A549 (cell line): Measurements from ENCODE around the gene ACBD4. TPM values are rescaled to one million over a fixed set of nuclear protein-coding genes. Genes with fewer than 3 reads are reported as not detected.
"Not testable (repeated sequence)": the region's sequence is repeated elsewhere in the genome, so short reads cannot be mapped to it uniquely, and the experiment has no call there.

ENCODE experiments used
- ATAC-seq, 2 experiments: fragments of 200-7000 bp in 1 of 2; fragments of >200 bp in 1 of 2; cut with Nextera tagmentation in 1 of 2; cut with Tn5 transposase in 1 of 2; 3 replicates each; pipeline versions ENCODE4 v1.8.0 to v1.9.1; 2018 to 2020; ENCODE audit warnings: mild to moderate bottlenecking in 1 of 2, moderate library complexity in 1 of 2
- CTCF ChIA-PET: fragments of 300-600 bp; sonication (Branson Sonifier 250); formaldehyde crosslinking; extraction: SDS; loops from one replicate; lab custom pipeline; 2021; ENCODE audit warnings: antibody characterized with exemption, inconsistent platforms; lab: Yijun Ruan, JAX
- POLR2A ChIA-PET: fragments of 350-600 bp; formaldehyde crosslinking; extraction: SDS; loops from one replicate; lab custom pipeline; 2021; ENCODE audit warnings: antibody characterized with exemption, inconsistent platforms; lab: Yijun Ruan, JAX
- DNase-seq, 2 experiments: peaks; one replicate each; pipeline versions ENCODE4 v3.0.0 to v3.0.0-alpha.2; 2011 to 2016; ENCODE audit warnings: low read depth in 1 of 2, low spot score in 1 of 2
- FAIRE-seq: peaks from 2 replicates; lab custom pipeline; 2011; peaks lifted over from hg19 to GRCh38; lab: Jason Lieb, UNC
- H3K27ac ChIP-seq, 2 experiments: fragments of >200 bp; sonication (Bioruptor Twin); formaldehyde crosslinking; 3 replicates each; pipeline ENCODE4 v1.5.1; 2016 to 2017
- H3K4me1 ChIP-seq: fragments of >200 bp; sonication (Bioruptor Twin); formaldehyde crosslinking; 3 replicates; pipeline ENCODE4 v1.6.1; 2016
- H3K4me2 ChIP-seq: fragments of >200 bp; sonication (Bioruptor Twin); formaldehyde crosslinking; 3 replicates; pipeline ENCODE4 v1.6.1; 2016
- H3K4me3 ChIP-seq: fragments of >200 bp; sonication (Bioruptor Twin); formaldehyde crosslinking; 3 replicates; pipeline ENCODE4 v1.5.1; 2016
- H3K9me3 ChIP-seq: fragments of >200 bp; sonication (Bioruptor Twin); formaldehyde crosslinking; 3 replicates; pipeline ENCODE4 v1.6.1; 2016
- CEBPB ChIP-seq, 2 experiments: fragments of >200 bp in 1 of 2; sonication (Bioruptor Twin) in 1 of 2; formaldehyde crosslinking in 1 of 2; IDR thresholded peaks; 2 replicates each; pipeline ENCODE4 v1.6.1; 2012 to 2016
- CHD4 ChIP-seq: fragments of 200-600 bp; sonication (generic); IDR thresholded peaks from 2 replicates; pipeline ENCODE4 v1.6.1; 2016; ENCODE audit warnings: antibody characterized with exemption, mild to moderate bottlenecking, borderline replicate concordance
- EHF ChIP-seq: fragments of 250-450 bp; sonication (Bioruptor Pico); IDR thresholded peaks from 2 replicates; pipeline ENCODE4 v1.5.0; 2020; ENCODE audit warnings: mild to moderate bottlenecking
- EP300 ChIP-seq, 2 experiments: fragments of >200 bp; sonication (Bioruptor Twin); formaldehyde crosslinking; IDR thresholded peaks; 2 replicates in 1 of 2; 3 replicates in 1 of 2; pipeline ENCODE4 v1.6.1; 2016 to 2017
- FOXS1 ChIP-seq: fragments of 250-450 bp; sonication (Bioruptor Pico); IDR thresholded peaks from 2 replicates; pipeline ENCODE4 v1.5.0; 2020; ENCODE audit warnings: mild to moderate bottlenecking, moderate library complexity
- GATA3 ChIP-seq: IDR thresholded peaks from 2 replicates; pipeline ENCODE4 v1.6.1; 2012; ENCODE audit warnings: borderline replicate concordance
- HDAC2 ChIP-seq: fragments of 200-600 bp; sonication (generic); IDR thresholded peaks from 2 replicates; pipeline ENCODE4 v1.6.1; 2016
- HEYL ChIP-seq: fragments of 250-450 bp; sonication (Bioruptor Pico); IDR thresholded peaks from 2 replicates; pipeline ENCODE4 v1.8.0; 2021; ENCODE audit warnings: mild to moderate bottlenecking, moderate library complexity
- HOXB5 ChIP-seq: fragments of 250-450 bp; sonication (Bioruptor Pico); IDR thresholded peaks from 2 replicates; pipeline ENCODE4 v1.5.0; 2020; ENCODE audit warnings: mild to moderate bottlenecking, moderate library complexity
- JUN ChIP-seq, 2 experiments: fragments of >200 bp; sonication (Bioruptor Twin); formaldehyde crosslinking; IDR thresholded peaks; 2 replicates in 1 of 2; 3 replicates in 1 of 2; pipeline ENCODE4 v1.6.1; 2016 to 2017
- NR3C1 ChIP-seq: fragments of >200 bp; sonication (Bioruptor Twin); formaldehyde crosslinking; IDR thresholded peaks from 3 replicates; pipeline ENCODE4 v1.6.1; 2017
- PBX3 ChIP-seq: IDR thresholded peaks from 2 replicates; pipeline ENCODE4 v1.6.1; 2012
- POLR2A ChIP-seq: IDR thresholded peaks from 2 replicates; pipeline ENCODE4 v1.6.1; 2012; ENCODE audit warnings: mild to moderate bottlenecking, low read length
- RAD21 ChIP-seq, 2 experiments: fragments of >200 bp in 1 of 2; sonication (Bioruptor Twin) in 1 of 2; formaldehyde crosslinking in 1 of 2; IDR thresholded peaks in 1 of 2; conservative IDR thresholded peaks in 1 of 2; 2 replicates in 1 of 2; 3 replicates in 1 of 2; pipeline ENCODE4 v1.6.1; 2012 to 2018; ENCODE audit warnings: inconsistent platforms in 1 of 2
- TP53 ChIP-seq: fragments of 250-450 bp; sonication (Bioruptor Pico); IDR thresholded peaks from 2 replicates; pipeline ENCODE4 v1.5.0; 2021; ENCODE audit warnings: mild to moderate bottlenecking, moderate library complexity
- ZNF302 ChIP-seq: fragments of 250-450 bp; sonication (Bioruptor Pico); IDR thresholded peaks from 2 replicates; pipeline ENCODE4 v1.9.0; 2021; ENCODE audit warnings: inconsistent platforms, mild to moderate bottlenecking, moderate library complexity
- WGBS: methylation state at CpG from one replicate; pipeline ENCODE4 v1.1.6; 2017; ENCODE audit errors: missing lambda C conversion rate; 5-methylcytosine and 5-hydroxymethylcytosine counted together
- polyA plus RNA-seq, 4 experiments: library from polyadenylated mRNA; depleted of rRNA in 3 of 4; stranded (reverse); fragments of >200 nt; fragmentation: RNase III in 1 of 4; extraction: RNeasy Plus Mini Kit Qiagen cat#74134 plus additional on column Dnase treatment in 1 of 4; gene quantifications; 2 replicates in 3 of 4; 3 replicates in 1 of 4; pipeline ENCODE4 v1.2.3, GENCODE V29; 2011 to 2017
- TF ChIP-seq, protein P1 (sequence below): IDR thresholded peaks from 2 replicates; pipeline ENCODE4 v1.6.1; 2012; ENCODE audit warnings: low read depth, borderline replicate concordance
- TF ChIP-seq, protein P2 (sequence below): IDR thresholded peaks from 2 replicates; pipeline ENCODE4 v1.6.1; 2012

Gene ACBD4
- polyA plus RNA-seq, 2 of the 4 experiments (the other 2 are of a cell fraction), result 11.4 to 13.7 TPM

DNA sequence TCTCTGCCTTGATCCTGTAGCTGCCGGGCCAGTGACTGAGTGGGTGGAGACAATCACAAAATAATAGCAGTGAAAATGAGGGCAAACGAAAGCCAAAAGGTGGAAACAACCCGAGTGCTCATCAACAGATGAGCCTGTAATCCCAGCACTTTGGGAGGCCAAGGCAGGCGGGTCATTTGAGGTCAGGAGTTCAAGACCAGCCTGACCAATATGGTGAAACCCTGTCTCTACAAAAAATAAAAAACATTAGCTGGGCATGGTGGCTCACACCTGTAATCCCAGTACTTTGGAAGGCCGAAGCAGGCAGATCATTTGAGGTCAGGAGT lies 10.7 kb upstream of the ACBD4 start:
- 20% methylated on average over 5 of the region's 5 CpGs for WGBS
- not testable (repeated sequence) for H3K9me3 ChIP-seq, ATAC-seq, FAIRE-seq, DNase-seq
- ChIA-PET POLR2A (interaction anchor here (1.3 kb wide), 1 partner anchor 24 kb away, joined by 5 read pairs; the partner anchor contains the start of gene HEXIM1), CTCF (interaction anchor here (0.6 to 20.1 kb wide), 9 partner anchors 9 to 205 kb away, joined by 3 to 742 read pairs (median 8); partner anchors contain the start of genes ACBD4, HEXIM1, HEXIM2 and PLCD3)
- Histone ChIP-seq H3K27ac (peak overlapping the region; percentile 95 to 98), H3K4me2 (peak overlapping the region; percentile 86), H3K4me1 (peaks cover 81% of the 10 kb centered on the region), H3K4me3 (0 out of 3 replicates have a peak overlapping the region, but pooled peaks have one; percentile 10)
- TF ChIP-seq CHD4, result 0 out of 2 replicates have a peak, but pooled peaks have one; percentile 11
- TF ChIP-seq, all 56 proteins: peak for 1; not testable (repeated sequence) for 55

- Histone ChIP-seq H3K9me3 (no peaks in the 10 kb centered on the region), H3K27ac (peak overlapping the region; percentile 95 to 98)
- ATAC-seq (no peak), FAIRE-seq (peak; percentile 28), DNase-seq (no peak)
- ChIA-PET POLR2A (no interaction called here), CTCF (interaction anchor here (1.2 to 20.1 kb wide), 6 partner anchors 9 to 106 kb away, joined by 5 to 742 read pairs (median 144); partner anchors contain the start of genes ACBD4, HEXIM1, HEXIM2 and PLCD3)
- 92% methylated on average over 8 of the region's 8 CpGs for WGBS
- TF ChIP-seq HDAC2 (peak; percentile 59; the same call in 1 of the 2 replicates), NR3C1 (no peak), CEBPB (IDR thresholded peaks at IDR 0.05) (no peak), EHF (CRISPR knock-in tag) (0 out of 2 replicates have a peak, but pooled peaks have one; percentile 30), TP53 (CRISPR knock-in tag) (0 out of 2 replicates have a peak, but pooled peaks have one; percentile 22)
- TF ChIP-seq, all 56 proteins: peak for 3
- Histone ChIP-seq H3K4me2 (peak overlapping the region; percentile 86; the same call in 1 of the 3 replicates), H3K4me1 (peaks cover 88% of the 10 kb centered on the region), H3K4me3 (no peak overlapping the region)
Measured at GRCh38 chr17:45125509-45125908, 10.0 kb upstream of the ACBD4 start.

DNA sequence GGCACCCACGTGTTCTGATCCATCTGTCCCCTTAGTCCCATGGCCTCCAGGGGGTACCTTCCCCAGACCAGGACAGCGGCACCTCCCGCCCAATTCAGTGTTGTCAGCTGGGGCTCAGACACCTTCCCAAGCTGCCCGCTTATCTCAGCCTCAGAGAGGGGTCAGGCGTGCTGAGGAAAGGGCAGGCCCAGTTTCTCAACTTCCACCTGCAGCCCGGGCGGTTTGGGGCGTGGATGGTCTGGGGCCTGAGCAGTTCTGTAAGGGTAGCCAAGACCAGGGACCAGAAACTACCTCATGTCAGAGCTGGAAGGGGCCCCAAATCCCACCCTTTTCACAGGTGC lies 8.3 kb upstream of the ACBD4 start:
- peak overlapping the region; percentile 90 for H3K4me2 ChIP-seq
- peak overlapping the region; percentile 95 to 99 for H3K27ac ChIP-seq
- DNase-seq, result peak in 1 of 2 experiments; percentile 59
- peak; percentile 62; the same call in 1 of the 2 replicates for TF ChIP-seq FOXS1 (CRISPR knock-in tag)
- no peak for TF ChIP-seq HOXB5 (CRISPR knock-in tag)
- peak; percentile 40; the same call in 1 of the 2 replicates for TF ChIP-seq EHF (CRISPR knock-in tag)
- TF ChIP-seq, protein P1, sequence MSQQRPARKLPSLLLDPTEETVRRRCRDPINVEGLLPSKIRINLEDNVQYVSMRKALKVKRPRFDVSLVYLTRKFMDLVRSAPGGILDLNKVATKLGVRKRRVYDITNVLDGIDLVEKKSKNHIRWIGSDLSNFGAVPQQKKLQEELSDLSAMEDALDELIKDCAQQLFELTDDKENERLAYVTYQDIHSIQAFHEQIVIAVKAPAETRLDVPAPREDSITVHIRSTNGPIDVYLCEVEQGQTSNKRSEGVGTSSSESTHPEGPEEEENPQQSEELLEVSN, result 0 out of 2 replicates have a peak, but pooled peaks have one; percentile 21
- peaks cover 89% of the 10 kb centered on the region for H3K4me1 ChIP-seq
- no peak for FAIRE-seq
- H3K4me3 ChIP-seq, result 0 out of 3 replicates have a peak overlapping the region, but pooled peaks have one; percentile 98
- H3K9me3 ChIP-seq, result no peaks in the 10 kb centered on the region
- CTCF ChIA-PET, result interaction anchor here (0.6 to 20.1 kb wide), 8 partner anchors 7 to 166 kb away, joined by 3 to 742 read pairs (median 245); partner anchors contain the start of genes ACBD4, HEXIM1, HEXIM2 and PLCD3
- POLR2A ChIA-PET, result interaction anchor here (1.6 to 2.3 kb wide), 2 partner anchors 21 to 66 kb away, joined by 4 to 8 read pairs; partner anchors contain the start of genes HEXIM1 and NMT1
- 44% methylated on average over 8 of the region's 8 CpGs for WGBS
- no peak for ATAC-seq

DNA sequence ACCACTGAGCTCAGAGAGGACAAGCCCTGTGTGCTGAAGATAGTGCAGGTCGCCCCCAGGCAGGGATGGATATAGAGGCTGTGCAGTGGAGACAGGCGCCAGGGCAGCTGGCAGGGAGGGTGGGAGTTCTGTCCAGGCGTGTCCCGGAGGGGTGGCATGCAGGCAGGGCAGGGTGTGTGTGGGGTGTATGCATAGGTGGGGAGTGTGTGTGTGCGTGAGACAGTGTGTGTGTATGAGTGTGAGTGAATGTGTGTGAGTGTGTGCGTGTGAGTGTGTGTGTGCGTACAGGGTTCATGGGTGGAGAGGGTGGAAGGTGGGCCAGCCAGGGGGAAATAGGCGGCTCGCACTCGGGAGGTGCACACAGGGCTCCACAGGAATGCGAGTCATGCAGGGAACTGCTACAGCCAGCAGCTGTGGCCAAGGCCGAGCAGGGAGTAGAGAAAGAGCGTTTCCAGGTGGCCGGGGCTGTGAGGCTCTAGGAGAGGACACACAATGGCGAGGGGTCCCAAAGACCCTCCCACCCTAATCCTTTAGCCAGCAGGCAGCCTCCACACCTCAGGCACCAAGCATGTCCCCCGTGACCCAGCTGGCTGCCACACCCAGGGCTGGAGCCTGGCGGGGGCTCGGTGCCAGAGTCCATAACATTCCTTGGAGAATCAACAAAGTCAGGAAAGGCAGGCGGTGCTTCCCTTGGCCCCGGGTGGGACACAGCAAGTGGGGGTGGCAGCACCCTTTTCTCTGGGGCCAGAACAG lies 7.8 kb upstream of the ACBD4 start:
- peak; percentile 39 for FAIRE-seq
- H3K4me3 ChIP-seq, result peak overlapping the region; percentile 98; the same call in 2 of the 3 replicates
- H3K4me1 ChIP-seq, result peaks cover 83% of the 10 kb centered on the region
- POLR2A ChIA-PET, result interaction anchor here (1.6 to 2.3 kb wide), 2 partner anchors 21 to 67 kb away, joined by 4 to 8 read pairs; partner anchors contain the start of genes HEXIM1 and NMT1
- 3% methylated on average over 18 of the region's 20 CpGs for WGBS
- 0 out of 2 replicates have a peak, but pooled peaks have one; percentile 15 for TF ChIP-seq HEYL (CRISPR knock-in tag)
- TF ChIP-seq, protein P1, result no peak; the same call in 1 of the 2 replicates
- 0 out of 2 replicates have a peak, but pooled peaks have one; percentile 30 for TF ChIP-seq ZNF302 (CRISPR knock-in tag)
- TF ChIP-seq EP300 (IDR thresholded peaks at IDR 0.05), result peak in 1 of 2 experiments; percentile 44; a peak in 1 of 5 replicates
- TF ChIP-seq GATA3, result peak; percentile 78
- TF ChIP-seq TP53 (CRISPR knock-in tag), result no peak
- 0 out of 2 replicates have a peak, but pooled peaks have one; percentile 12 for TF ChIP-seq POLR2A
- TF ChIP-seq RAD21 (conservative IDR thresholded peaks at IDR 0.05 in 1 of 2, IDR thresholded peaks at IDR 0.05 in 1 of 2), result no peak
- TF ChIP-seq PBX3, result peak; percentile 69; the same call in 1 of the 2 replicates
- TF ChIP-seq, protein P2, sequence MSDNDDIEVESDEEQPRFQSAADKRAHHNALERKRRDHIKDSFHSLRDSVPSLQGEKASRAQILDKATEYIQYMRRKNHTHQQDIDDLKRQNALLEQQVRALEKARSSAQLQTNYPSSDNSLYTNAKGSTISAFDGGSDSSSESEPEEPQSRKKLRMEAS, result peak; percentile 74; the same call in 1 of the 2 replicates
- peak in 1 of 2 experiments; percentile 74; a peak in 3 of 5 replicates for TF ChIP-seq JUN (IDR thresholded peaks at IDR 0.05)
- peak overlapping the region; percentile 95 to 99 for H3K27ac ChIP-seq
- peak; percentile 6 to 41; a peak in 4 of 6 replicates for ATAC-seq
- CTCF ChIA-PET, result interaction anchor here (0.6 to 20.1 kb wide), 10 partner anchors 6 to 207 kb away, joined by 3 to 742 read pairs (median 144); partner anchors contain the start of genes ACBD4, HEXIM1, HEXIM2 and PLCD3
- peak in 1 of 2 experiments; percentile 82 for DNase-seq
- no peaks in the 10 kb centered on the region for H3K9me3 ChIP-seq
- peak overlapping the region; percentile 90 for H3K4me2 ChIP-seq
